ENCODE data around the gene BRSK2.
A peak's percentile ranks its signal among the peaks of the same experiment; 100 is the strongest.

BRSK2 gene

GRCh38 chr11:1449490-1450243, 59.9 kb downstream of the BRSK2 start:
- no peak for DNase-seq (ENCODE audit: extremely low read depth in 1 of 2, low read depth in 1 of 2)

GRCh38 chr11:1450344-1450875, 60.7 kb downstream of the BRSK2 start:
- no peak for DNase-seq (ENCODE audit: extremely low read depth in 1 of 2, low read depth in 1 of 2)

GRCh38 chr11:1450949-1451710, 61.4 kb downstream of the BRSK2 start:
- no peak for DNase-seq (ENCODE audit: extremely low read depth in 1 of 2, low read depth in 1 of 2)

GRCh38 chr11:1451781-1452470, 62.2 kb downstream of the BRSK2 start:
- DNase-seq (ENCODE audit: extremely low read depth in 1 of 2, low read depth in 1 of 2) = no peak

- no peak for DNase-seq (ENCODE audit: extremely low read depth in 1 of 2, low read depth in 1 of 2)
These were observed 63.0 kb downstream of the BRSK2 start for GRCh38 chr11:1452744-1453143.

GRCh38 chr11:1453611-1454034, 63.9 kb downstream of the BRSK2 start:
- peak in 1 of 2 donors; percentile 20 for DNase-seq (ENCODE audit: extremely low read depth in 1 of 2, low read depth in 1 of 2)

GRCh38 chr11:1454576-1454975, 64.8 kb downstream of the BRSK2 start:
- no peak for DNase-seq (ENCODE audit: extremely low read depth in 1 of 2, low read depth in 1 of 2)

- DNase-seq (ENCODE audit: extremely low read depth in 1 of 2, low read depth in 1 of 2) = no peak
These were observed 65.5 kb downstream of the BRSK2 start for GRCh38 chr11:1455032-1455762.

- DNase-seq (ENCODE audit: extremely low read depth in 1 of 2, low read depth in 1 of 2) = no peak
These were observed 66.0 kb downstream of the BRSK2 start for GRCh38 chr11:1455763-1456060.

- no peak for DNase-seq (ENCODE audit: extremely low read depth in 1 of 2, low read depth in 1 of 2)
These were observed 66.4 kb downstream of the BRSK2 start for GRCh38 chr11:1456176-1456575.

GRCh38 chr11:1456596-1457325, 67.0 kb downstream of the BRSK2 start:
- DNase-seq (ENCODE audit: extremely low read depth in 1 of 2, low read depth in 1 of 2) = no peak

GRCh38 chr11:1457326-1457680, 67.6 kb downstream of the BRSK2 start:
- DNase-seq (ENCODE audit: extremely low read depth in 1 of 2, low read depth in 1 of 2) = no peak

GRCh38 chr11:1457856-1458255, 68.1 kb downstream of the BRSK2 start:
- no peak for DNase-seq (ENCODE audit: extremely low read depth in 1 of 2, low read depth in 1 of 2)

GRCh38 chr11:1458340-1459218, 68.8 kb downstream of the BRSK2 start:
- DNase-seq (ENCODE audit: extremely low read depth in 1 of 2, low read depth in 1 of 2) = no peak

- DNase-seq (ENCODE audit: extremely low read depth in 1 of 2, low read depth in 1 of 2) = no peak
These were observed 69.5 kb downstream of the BRSK2 start for GRCh38 chr11:1459219-1459575.

GRCh38 chr11:1459764-1460395, 70.1 kb downstream of the BRSK2 start:
- no peak for DNase-seq (ENCODE audit: extremely low read depth in 1 of 2, low read depth in 1 of 2)

GRCh38 chr11:1460396-1460985, 70.8 kb downstream of the BRSK2 start:
- no peak for DNase-seq (ENCODE audit: extremely low read depth in 1 of 2, low read depth in 1 of 2)

GRCh38 chr11:1460986-1461825, 71.5 kb downstream of the BRSK2 start:
- DNase-seq (ENCODE audit: extremely low read depth in 1 of 2, low read depth in 1 of 2) = no peak
